ENCODE measurements around the gene TRPM5.

The TRPM5 gene

GRCh38 chr11:2452321-2453012 lies 8.2 kb upstream of the TRPM5 start:
- no peak for DNase-seq

DNA sequence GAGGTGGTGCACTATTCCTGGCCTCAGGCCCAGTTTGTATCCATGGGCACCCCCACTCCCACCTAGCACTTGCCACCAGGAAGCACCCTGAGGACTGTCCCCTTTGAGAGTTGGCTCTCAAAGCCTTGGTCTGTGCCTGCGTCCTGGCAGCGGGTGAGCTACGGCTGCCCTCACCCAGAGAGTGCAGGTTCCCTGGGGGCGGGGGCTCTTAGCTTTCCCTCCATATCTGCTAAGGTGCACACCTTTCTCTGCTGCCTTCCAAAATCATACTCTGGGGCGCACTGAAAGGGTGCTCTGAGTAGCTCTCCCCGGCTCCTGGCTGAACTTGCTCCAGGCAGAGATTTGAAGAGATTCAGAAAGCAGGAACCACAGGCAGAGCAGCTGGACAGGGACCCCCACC lies 7.6 kb upstream of the TRPM5 start:
- DNase-seq: no peak

- DNase-seq: no peak
Measured at GRCh38 chr11:2451336-2451735, 7.0 kb upstream of the TRPM5 start.

DNA sequence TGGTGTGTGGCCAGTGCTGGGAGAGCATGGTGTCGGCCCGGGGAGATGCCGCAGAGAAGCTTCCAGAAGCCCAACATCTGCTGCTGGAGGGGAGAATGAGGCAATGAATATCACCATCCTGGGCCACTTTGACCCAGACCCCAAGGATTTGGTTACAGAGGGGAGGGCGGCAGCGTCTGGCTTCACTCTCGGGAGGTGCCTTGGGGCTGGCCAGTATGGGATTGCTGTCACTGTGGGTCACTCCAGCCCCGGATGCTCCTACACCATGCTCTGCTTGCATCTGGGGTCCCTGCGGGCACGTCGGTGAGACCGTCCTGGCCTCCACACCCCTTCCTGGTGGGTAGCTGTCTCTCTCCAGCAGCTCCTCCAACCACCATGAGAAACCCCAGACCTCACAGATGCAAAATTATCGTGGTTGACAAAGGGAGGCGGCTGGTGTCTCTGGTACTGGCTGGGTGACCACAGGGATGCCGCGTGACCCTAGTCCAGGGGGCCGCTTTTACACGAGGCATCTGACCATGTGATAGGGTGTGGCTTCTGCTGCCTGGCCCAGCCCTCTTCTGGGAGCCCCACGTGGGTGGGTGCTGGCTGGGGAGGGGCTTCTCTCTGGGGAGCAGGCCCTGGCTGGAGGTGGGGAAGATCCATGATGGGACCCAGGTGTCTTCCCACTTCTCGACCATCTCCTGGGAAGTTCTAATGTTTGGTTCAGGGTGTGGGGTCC lies 6.2 kb upstream of the TRPM5 start:
- no peak for DNase-seq

DNA sequence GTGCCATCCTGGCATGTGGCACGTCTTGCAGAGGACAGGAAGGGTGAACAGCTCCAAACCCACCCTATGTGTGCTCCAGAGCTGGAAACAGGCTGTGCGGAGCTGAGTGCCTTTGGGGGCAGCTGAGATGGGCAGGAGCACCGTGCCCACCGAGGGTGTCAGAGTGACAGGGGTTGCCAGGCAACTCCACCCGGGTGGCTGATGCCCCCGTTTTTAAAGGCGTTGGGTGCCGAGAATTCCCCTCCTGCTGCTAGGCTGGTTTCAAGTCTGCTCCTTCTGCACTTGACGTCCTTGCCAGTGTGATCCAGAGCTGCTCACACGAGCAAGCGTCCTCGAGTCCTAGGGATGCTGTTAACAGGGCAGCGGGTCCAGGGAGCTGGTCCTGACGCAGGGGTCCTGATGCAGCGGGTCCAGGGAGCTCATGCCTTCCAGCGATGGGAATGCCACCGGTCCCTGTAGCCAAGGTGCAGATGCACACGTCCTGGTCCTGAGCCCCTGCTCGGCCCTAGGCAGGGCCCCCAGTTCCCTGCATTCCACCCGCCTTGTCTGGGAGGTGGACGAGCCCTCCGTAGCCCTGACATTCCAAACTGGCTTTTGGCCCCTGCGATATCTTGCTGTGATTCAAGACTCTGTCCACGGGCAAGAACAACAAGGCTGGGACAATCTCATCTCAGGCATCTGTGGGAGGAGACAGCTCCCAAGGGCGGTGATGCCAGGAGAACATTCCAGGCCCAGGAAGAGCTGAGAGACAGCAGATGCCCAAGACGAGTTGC lies 5.4 kb upstream of the TRPM5 start:
- no peak for DNase-seq

GRCh38 chr11:2448661-2449547 lies 4.6 kb upstream of the TRPM5 start:
- DNase-seq: no peak

GRCh38 chr11:2447951-2448650 lies 3.8 kb upstream of the TRPM5 start:
- no peak for DNase-seq

DNA sequence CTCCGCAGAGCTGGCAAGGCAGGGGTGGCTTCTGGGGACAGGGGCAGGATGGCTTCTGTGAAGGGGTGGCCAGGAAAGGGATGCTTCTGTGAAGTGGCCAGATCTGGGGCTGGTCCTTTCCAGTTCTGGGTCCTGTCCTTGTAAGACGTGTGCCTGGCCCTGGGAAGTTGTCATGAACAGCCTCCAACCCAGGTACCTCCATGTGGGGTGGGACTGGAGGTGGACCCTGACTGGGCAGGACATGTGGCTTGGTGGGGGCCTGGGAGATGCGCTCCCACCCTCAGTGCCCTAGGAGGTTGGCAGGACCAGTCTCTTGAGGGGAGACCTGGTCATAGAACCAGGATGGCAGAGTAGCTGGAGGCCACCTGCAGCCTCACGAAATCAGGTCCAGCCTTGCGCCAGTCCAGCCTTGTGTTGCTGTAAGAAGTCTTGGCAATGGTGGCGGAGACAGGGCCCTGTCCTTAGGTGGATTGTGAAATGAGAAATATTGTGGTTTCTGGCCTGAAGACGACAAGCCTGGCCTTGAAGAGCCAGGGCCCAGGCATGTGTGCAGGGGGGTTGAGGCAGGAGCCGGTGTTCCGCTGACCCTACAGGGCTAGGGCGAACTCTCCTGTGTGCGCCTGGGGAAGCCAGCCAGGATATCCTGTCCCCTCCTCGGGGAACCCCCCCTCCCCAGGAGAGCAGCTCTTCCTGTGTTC lies 3.1 kb upstream of the TRPM5 start:
- DNase-seq: no peak

DNA sequence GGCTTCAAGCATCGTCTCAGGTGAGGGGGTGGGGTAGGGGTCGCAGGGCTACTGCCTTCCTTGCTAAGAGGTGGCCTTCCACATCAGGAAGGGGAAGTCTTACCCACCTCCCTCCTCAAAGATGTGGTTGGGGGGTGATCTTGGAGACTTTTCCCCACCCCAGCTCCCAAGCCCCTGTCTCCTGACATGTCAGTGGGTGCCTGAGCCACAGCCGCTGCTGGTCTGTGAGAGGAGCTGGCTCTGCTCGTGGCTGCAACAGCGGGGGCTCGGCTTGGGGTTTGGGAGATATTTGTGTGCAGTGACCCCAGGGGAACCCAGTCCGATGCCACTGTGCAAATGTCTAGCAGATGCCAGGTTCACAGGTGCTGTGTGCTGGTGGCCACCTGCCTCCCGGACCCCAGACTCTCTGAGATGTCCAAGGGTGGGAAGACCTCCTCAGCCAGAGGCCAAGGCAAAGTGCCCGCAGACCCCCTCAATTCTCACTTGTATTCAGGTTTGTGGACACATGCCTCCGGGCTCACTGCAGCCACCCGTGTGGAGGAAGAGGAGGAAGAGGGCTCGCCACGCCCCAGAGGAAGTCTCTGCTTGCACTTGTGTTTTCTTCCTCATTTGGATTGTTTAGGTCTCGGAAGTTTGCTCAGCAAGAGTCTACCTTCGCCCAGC lies 2.4 kb upstream of the TRPM5 start:
- no peak for DNase-seq

DNA sequence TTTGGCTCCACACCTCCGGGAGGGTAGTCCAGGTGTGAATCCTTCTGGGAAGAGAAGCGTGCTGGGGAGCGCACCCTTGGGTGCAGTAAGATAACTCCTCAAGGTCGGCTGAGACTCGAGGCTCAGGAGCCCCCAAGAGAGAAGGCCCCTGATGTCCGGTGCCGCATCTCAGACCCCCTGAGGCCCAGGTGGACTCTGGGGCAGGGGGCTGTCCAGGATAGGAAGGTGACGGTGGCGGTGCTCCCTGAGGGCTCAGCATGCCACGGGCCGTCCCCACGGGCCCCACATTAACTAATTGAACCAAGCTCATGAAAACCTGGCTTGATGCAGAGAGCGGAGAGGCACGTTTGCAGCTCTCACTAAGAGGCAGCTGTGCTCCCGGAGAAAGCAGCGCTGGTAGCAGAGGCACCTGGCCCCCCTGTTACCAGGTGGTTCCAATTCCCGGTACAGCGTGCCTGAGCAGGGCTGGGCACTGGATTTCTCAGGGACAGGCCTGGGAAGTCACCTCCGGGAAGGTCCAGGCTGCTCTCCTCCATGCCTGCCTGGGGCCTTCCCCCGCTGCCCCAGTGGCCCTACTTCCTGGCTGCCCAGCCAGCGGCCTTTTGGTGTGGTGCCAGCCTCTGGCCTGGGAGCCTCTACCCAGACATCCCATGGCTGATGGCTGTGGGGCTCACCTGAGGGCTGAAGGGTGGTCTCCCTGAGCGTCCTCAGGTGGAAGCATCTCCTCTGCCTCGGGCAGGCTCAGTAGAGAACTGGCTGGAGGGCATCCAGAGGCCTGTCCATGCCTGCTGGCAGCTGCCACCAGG lies 1.6 kb upstream of the TRPM5 start:
- no peak for DNase-seq

DNA sequence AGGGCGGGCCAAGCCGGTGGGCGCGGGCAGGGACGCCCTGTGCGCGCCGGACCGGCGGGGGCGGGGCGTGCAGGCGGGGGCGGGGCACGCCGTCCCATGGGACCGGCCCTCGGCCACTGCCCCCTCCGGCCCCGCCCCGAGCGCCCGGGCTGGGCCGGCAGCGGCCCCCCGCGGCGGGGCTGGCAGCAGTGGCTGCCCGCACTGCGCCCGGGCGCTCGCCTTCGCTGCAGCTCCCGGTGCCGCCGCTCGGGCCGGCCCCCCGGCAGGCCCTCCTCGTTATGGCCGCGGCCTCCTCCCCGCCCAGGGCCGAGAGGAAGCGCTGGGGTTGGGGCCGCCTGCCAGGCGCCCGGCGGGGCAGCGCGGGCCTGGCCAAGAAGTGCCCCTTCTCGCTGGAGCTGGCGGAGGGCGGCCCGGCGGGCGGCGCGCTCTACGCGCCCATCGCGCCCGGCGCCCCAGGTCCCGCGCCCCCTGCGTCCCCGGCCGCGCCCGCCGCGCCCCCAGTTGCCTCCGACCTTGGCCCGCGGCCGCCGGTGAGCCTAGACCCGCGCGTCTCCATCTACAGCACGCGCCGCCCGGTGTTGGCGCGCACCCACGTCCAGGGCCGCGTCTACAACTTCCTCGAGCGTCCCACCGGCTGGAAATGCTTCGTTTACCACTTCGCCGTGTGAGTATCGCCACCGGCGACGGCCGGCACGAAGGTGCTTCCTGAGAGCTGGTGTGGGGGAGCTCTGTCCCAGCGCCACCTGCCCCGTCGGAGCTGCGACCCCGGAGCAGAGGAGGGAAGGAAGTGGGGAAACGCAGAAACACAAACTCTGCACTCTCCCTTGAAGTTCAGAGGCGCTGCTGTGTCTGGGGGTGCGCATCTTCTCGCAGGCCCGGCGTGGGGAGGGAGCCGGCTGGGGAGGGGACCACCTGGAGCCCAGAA lies 769 bp upstream of the TRPM5 start, which contains the start of gene KCNQ1:
Gene KCNQ1, plus strand, starts transcription at position 188 of the 925 bp plus-strand sequence. Its CDS starts 91 bp downstream, at position 279.
- peak; percentile 27 for DNase-seq

- DNase-seq: no peak
Measured at GRCh38 chr11:2443406-2443805, 908 bp downstream of the TRPM5 start.

DNA sequence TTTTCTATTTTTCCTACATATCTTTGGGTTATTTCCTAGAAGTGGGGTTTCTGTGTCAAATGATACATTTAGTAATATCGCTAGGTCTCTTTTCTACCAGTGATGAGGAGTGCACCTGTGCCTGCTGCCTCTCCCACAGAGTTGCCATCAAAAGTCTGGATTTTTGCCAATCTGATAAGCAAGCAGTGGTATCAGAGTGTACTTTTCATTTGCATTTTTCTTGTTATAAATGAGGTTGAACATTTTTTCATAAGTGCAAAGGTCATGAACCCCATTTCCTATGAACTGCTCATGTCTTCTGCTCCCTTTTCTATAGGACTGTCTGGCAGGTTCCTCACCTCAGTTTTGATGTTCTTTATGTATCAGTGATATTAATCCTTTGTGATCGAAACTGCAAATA lies 1.7 kb downstream of the TRPM5 start:
- DNase-seq: no peak

DNA sequence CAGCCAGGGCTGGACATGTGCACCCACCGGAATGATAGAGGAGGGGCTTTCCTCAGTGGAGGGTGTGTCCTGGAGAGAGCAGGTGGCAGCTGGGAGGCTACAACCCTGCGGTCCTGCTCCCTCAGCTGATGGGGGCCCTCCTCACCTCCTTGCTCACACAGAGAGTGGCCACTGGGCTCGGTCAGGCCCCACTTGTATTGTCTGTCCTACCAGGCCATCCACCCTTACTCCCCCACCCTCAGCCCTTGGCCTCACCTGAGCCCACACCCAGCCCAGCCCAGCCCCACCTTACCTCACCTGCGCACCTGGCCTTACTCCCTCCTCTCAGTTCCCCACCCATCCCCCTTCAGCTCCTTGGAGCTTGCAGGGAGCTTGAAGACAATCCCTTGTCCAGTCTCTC lies 3.1 kb downstream of the TRPM5 start:
- no peak for DNase-seq

DNA sequence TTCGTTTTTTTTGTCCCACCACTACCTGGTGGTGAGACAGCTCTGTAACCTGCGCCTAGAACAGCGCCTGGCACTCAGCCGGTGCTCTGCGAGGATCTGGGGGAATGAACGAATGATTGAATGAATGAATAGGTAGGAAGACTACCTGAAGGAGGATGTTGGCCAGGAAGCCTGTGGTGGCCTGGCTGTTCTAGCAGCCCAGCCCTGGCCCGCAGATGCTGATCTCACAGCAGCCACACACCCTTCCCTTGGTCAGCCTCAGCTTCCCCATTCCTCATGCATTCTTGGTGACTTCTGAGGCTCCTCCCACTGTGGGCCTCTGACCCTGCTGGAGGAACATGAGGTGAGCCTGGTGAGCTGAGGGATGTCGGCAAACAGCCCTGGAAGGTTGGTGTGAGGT lies 3.7 kb downstream of the TRPM5 start:
- no peak for DNase-seq

- no peak for DNase-seq
Measured at GRCh38 chr11:2439820-2440219, 4.5 kb downstream of the TRPM5 start.

DNA sequence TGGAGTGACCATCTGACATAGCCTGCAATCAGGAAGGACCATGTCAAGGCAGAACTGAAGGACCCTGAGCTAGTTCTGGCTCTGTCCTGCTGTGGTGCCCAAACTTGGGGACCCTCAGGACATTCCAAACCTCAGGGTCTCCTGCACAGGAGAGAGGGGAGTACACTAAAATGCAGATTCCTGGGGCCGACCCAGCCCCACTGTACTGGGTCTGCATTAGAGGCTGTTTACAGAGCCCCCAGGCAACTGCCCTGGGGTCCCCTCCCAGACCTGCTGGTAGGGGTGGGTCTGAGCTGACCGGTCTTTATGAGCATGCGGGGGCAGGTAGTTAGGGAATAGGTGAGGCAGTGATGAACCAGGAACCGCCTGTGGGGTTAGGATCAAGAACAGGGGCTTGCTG lies 6.8 kb downstream of the TRPM5 start:
- DNase-seq: no peak

DNA sequence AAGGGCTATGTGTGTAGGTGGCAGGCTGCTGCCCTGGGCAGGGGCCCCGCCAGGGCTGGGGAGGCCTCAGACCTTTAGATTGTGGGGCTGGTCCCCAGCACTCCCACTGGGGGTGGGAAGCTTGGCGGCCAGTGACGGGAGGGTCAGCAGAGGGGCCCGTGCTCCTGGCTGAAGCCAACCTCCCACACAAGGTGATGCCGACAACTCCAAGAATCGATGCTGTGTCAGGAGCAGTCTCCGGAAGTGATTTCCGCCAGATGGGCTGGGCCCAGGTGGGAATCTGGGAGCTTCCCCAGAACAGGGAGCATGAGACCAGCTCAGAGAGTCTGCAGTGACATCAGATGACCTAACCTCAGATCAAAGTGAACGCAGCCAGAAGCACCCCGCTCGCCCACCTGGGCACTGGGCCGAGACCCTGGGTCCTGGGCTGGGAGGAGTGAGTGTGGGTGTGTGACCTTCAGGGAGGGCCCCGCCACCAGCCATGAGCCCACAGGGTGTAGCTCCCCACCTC lies 7.7 kb downstream of the TRPM5 start:
- no peak for DNase-seq

Data from activated CD4-positive, alpha-beta T cell treated with anti-CD3 and anti-CD28 coated beads, Interleukin-2, amount 50 U/mL, for 1 hour (primary cell).